Inflammatory macrophage (primary cell): ENCODE results near the gene SMARCD3.
A peak's percentile ranks its signal among the peaks of the same experiment; 100 is the strongest.

Experiments used
- DNase-seq, 2 donors: peaks; one replicate each; pipeline ENCODE4 v3.0.0-alpha.2; 2020 to 2022

The SMARCD3 gene

DNA sequence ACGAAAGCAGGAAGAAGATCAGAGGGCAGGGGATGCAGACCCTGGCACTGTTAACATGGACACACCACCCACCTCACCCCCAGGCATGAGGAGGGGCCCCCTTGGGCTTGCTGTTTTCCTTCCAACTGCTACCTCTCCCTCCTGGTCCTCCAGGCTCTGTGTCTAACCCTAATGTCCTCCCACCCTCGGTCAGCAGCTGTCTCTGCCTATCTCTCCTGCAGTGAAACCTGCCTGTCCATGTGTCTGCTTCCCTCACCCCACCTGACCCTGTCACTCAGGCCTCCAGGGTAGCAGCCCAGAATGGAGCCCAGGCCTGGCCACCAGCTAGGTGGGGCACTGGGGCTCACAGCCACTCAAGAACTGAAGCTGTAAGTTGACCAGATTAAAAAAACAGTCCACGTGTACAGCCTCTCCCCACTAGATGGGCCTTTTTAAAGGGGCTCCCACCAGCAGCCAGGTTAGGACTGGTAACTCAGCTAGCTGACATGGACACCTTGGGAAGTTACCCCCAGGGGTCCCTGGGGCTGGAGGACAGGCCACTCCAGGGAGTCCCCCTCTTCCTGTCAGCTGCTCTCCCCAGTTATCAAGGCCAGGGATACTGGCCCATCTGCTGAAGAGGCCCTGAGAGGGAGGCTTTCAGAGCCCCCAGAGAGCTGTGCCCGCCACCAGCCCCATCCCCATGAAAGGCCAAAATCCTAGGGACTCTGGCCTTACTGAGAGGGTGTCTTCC is 1.5 kb downstream of the SMARCD3 start:
- DNase-seq: no peak

GRCh38 chr7:151246102-151246850 is 2.2 kb downstream of the SMARCD3 start:
- DNase-seq: no peak

GRCh38 chr7:151245360-151246101 is 3.0 kb downstream of the SMARCD3 start:
- peak in 1 of 2 donors; percentile 29 for DNase-seq

DNA sequence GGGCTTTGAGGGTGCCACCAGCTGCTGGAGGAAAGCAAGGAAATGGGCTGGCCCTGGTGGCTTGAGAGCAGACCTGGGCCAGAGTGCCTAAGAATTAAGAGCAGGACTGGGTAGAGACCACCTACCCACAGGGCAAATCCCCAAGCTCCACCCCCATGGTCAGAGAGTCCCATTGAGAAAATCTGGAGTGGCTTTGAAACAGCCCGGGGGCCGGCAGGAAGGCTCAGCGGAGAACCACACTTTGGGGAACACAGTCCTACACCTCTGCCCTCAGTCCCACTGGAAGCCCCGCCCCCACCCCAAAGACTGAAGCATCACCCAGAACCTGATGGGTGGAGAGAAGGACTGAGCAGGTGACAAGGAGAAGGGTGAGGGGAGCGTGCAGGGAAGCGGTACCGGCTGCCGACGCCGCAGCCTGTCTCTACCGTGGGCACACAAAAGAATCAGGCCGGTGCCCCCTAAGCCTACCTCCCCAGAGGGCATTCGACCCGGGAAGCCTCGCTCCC is 3.6 kb downstream of the SMARCD3 start:
- DNase-seq: no peak

- peak; percentile 62 to 65 for DNase-seq
Observed at GRCh38 chr7:151244196-151244840, 4.2 kb downstream of the SMARCD3 start.

GRCh38 chr7:151243408-151244195 is 4.9 kb downstream of the SMARCD3 start:
- DNase-seq: no peak

DNA sequence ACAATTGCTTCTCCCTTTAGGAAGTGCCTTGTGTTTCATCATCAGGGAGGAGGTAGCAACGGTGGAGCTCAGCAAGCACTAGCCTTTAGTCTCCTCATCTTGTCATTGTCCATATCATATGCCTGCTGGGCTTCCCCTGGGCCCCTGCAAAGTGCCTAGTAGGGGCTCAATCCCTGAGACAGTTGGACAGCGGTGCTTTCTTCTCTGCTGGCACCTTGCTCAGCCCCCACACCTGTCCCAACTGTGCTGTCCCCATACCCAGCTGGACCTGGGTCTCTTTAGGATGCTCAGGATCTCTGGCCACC is 5.5 kb downstream of the SMARCD3 start:
- no peak for DNase-seq

DNA sequence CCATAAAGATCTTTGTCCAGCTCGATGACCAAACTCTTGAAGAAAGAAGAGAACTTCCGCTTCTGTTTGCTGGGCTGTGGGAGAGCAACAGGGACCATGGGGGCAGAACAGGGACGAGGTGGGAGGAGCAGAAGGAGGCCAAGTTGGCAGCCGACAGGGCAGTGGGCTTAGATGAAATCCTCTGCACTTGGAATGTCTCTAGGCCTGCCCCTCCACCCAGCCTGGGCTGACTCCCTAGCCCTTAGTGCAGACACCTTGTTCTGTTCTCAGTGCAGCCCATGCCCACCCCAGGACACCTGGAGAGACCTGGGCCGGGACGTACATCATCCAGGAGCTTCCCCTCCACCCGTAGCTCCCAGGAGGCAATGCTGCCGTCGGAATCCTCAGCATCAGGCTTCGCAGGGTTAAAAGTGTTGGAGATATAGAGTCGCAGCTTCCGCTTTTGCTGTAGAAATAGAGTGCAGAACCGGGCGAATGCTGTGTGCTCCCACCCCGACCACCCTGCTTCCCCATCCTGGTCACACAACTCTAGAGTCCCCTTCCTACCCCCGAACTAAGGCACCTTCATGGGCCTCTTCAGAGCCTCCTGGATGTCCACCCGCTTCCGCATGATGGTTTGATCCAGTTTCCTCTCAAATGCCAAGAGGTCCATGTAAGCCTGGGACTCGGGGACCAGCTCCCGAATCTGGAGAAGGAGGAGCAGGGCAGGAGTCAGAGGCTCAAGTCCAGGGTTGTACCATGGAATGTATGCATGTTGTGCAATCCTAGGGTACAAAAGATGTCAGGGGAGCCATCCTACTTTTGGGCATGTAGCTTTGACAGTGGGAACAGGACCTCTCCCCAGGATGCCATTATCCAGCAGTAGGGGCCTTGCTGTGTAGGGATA is 6.1 kb downstream of the SMARCD3 start:
- DNase-seq: no peak

GRCh38 chr7:151241755-151242096 is 6.8 kb downstream of the SMARCD3 start:
- DNase-seq: no peak

GRCh38 chr7:151240942-151241754 is 7.3 kb downstream of the SMARCD3 start:
- no peak for DNase-seq

DNA sequence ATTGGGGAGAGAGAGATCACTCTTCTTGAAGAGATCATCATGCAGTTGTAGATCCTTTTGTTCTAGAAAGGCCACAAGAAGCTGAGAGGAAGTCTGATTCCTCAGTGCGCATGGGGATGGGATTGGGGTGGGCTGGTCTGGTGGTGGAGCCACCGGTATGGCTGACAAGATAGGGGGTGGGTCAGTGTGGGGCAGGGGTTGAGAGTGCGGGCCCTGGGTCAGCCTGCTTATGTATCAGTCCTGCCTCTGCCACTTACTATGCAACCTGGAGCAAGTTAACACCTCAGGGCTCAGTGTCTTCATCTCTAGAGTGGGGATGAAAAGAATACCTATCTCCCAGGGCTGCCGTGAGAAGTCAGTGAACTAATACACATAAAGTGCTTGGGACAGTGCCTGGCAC is 8.0 kb downstream of the SMARCD3 start:
- no peak for DNase-seq

DNA sequence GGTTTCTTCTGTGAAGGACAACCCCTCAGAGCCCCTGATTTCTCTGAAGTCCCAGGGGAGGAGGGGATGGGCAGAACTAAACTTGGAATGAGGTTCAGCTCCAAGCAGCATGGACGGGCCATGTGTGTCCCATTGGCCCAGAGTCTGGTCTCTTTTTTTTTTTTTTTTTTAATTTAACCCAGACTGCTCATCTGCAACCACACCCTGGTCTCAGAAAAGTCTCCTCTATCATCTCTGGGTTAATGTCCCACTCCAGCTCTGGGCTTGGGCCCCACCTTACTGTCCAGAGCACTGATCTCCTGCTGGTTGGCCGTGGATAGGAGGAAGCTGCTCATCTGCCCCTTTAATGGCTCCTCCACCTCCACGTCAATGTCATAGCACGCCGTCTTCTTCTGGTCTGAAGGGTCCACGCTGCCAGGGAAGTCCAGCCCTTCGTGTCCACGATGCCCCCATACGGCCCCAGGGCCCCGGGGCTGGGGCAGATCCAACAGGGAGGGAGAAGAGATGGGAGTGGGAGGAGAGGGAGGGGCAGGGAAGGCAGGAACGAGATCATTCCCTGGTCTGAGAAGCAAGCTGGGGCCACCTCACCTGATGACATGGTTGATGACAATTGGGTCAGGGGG is 8.5 kb downstream of the SMARCD3 start:
- no peak for DNase-seq

DNA sequence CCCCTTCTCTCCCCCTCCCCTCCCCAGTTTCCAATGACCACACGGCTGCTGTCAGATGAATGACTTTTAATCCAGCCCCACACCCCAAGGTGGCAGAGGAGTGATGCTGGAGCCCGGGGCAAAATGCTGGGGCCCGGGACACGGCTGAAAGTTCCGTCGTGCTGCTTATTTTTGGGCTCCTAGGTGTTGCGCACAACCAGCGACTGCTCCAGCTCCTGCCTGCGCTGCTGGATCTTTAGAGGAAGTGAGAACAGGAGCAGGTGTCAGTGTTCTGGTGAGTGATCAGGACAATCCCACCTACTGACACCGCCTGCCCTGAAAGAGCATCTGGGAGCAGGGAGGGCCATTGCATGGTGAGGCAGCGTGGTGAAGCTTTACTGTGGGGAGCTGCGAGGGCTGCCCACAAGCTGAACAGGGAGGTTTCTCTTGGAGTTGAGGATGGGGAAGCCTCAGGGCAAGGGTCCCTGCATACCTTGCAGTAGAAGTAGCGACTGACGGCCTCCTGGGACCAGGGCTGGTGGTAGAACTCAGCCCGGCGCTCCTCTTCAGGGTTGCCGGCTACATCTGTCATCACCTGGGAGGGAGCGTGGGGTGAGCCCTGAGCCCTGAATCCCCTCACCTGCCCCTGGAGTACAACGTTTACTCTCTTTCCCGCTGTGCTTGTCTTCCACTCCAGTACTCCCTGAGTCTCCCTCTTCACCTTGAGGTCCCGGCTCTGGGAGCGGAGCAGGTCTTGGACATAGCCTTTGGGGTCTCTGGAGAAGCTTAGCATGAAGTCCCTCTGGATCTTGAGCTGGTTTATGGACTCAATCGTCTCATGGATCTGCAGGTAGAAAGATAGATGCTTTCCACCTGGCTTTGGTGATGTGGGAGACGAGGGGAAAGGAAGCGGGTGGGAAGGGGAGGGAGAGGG is 9.3 kb downstream of the SMARCD3 start:
- no peak for DNase-seq

GRCh38 chr7:151238190-151238810 is 10.2 kb downstream of the SMARCD3 start:
- no peak for DNase-seq

DNA sequence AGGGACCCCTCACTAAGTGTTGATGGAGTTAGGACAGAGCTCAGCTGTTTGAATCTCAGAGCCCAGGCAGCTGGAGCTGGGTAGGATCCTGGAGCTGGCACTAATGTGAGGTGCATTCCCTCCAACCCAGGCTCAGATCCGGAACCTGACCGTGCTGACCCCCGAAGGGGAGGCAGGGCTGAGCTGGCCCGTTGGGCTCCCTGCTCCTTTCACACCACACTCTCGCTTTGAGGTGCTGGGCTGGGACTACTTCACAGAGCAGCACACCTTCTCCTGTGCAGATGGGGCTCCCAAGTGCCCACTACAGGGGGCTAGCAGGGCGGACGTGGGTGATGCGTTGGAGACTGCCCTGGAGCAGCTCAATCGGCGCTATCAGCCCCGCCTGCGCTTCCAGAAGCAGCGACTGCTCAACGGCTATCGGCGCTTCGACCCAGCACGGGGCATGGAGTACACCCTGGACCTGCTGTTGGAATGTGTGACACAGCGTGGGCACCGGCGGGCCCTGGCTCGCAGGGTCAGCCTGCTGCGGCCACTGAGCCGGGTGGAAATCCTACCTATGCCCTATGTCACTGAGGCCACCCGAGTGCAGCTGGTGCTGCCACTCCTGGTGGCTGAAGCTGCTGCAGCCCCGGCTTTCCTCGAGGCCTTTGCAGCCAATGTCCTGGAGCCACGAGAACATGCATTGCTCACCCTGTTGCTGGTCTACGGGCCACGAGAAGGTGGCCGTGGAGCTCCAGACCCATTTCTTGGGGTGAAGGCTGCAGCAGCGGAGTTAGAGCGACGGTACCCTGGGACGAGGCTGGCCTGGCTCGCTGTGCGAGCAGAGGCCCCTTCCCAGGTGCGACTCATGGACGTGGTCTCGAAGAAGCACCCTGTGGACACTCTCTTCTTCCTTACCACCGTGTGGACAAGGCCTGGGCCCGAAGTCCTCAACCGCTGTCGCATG is 11.0 kb downstream of the SMARCD3 start:
- DNase-seq: no peak

- no peak for DNase-seq
Observed at GRCh38 chr7:151236406-151236805, 12.1 kb downstream of the SMARCD3 start.
